Fibroblast of lung (primary cell): ENCODE measurements around the gene ZFPM1. TPM values are rescaled to one million over a fixed set of nuclear protein-coding genes. Genes with fewer than 3 reads are reported as not detected.

Source experiments
- DNase-seq, 2 donors: peaks; one replicate each; pipeline versions ENCODE4 v3.0.0 to v3.0.0-alpha.2; 2010; ENCODE audit warnings: low read depth in 2 of 2
- H2AFZ ChIP-seq: 2 replicates; pipeline ENCODE4 v1.5.1; 2012; ENCODE audit warnings: low read length, control low read depth, inconsistent platforms
- H3K27ac ChIP-seq: 2 replicates; pipeline ENCODE4 v1.5.1; 2011; ENCODE audit warnings: low read length, control low read depth; ENCODE audit not compliant: insufficient read depth
- H3K27me3 ChIP-seq: 2 replicates; pipeline ENCODE4 v1.5.1; 2011; ENCODE audit warnings: mild to moderate bottlenecking, low read length; ENCODE audit not compliant: control insufficient read depth, insufficient read depth
- H3K36me3 ChIP-seq: 2 replicates; pipeline ENCODE4 v1.5.1; 2011; ENCODE audit warnings: low read length; ENCODE audit not compliant: control insufficient read depth, insufficient read depth
- H3K4me1 ChIP-seq: 2 replicates; pipeline ENCODE4 v1.5.1; 2011; ENCODE audit warnings: low read length; ENCODE audit not compliant: control insufficient read depth, insufficient read depth; ENCODE audit errors: extremely low read depth
- H3K4me2 ChIP-seq: 2 replicates; pipeline ENCODE4 v1.5.1; 2011; ENCODE audit warnings: low read length, control low read depth; ENCODE audit not compliant: insufficient read depth; ENCODE audit errors: extremely low read depth
- H3K4me3 ChIP-seq, 4 experiments: fragments of 200-600 bp in 1 of 4; sonication (generic) in 1 of 4; replicated peaks in 1 of 4; 2 replicates each; pipeline ENCODE4 v1.5.1; 2011 to 2016; ENCODE audit warnings: low read length in 4 of 4, low read depth in 3 of 4, mild to moderate bottlenecking in 3 of 4, control low read depth in 2 of 4, inconsistent platforms in 1 of 4, mixed read lengths in 1 of 4; ENCODE audit not compliant: insufficient read depth in 1 of 4; ENCODE audit errors: control extremely low read depth in 1 of 4
- H3K79me2 ChIP-seq: 2 replicates; pipeline ENCODE4 v1.5.1; 2012; ENCODE audit warnings: mild to moderate bottlenecking, low read length, inconsistent platforms; ENCODE audit not compliant: control insufficient read depth, insufficient read depth
- H3K9ac ChIP-seq: 2 replicates; pipeline ENCODE4 v1.5.1; 2011; ENCODE audit warnings: mild to moderate bottlenecking, low read length, control low read depth; ENCODE audit not compliant: insufficient read depth
- H3K9me3 ChIP-seq: 2 replicates; pipeline ENCODE4 v1.5.1; 2012; ENCODE audit warnings: low read depth, low read length; ENCODE audit not compliant: control insufficient read depth, insufficient read depth
- H4K20me1 ChIP-seq: 2 replicates; pipeline ENCODE4 v1.5.1; 2011; ENCODE audit warnings: low read length; ENCODE audit not compliant: control insufficient read depth, insufficient read depth; ENCODE audit errors: extremely low read depth
- EZH2 ChIP-seq: IDR thresholded peaks from 2 replicates; pipeline ENCODE4 v1.5.1; 2012; ENCODE audit warnings: low read length, control low read depth, mild to moderate bottlenecking; ENCODE audit errors: missing control alignments
- polyA plus RNA-seq, 2 donors: library from polyadenylated mRNA; depleted of rRNA in 1 of 2; stranded (reverse) in 1 of 2; unstranded in 1 of 2; fragments of >200 nt; gene quantifications; 2 replicates each; pipeline ENCODE4 v1.2.1, GENCODE V29; 2011 to 2012; ENCODE audit warnings: missing spikeins in 1 of 2
- total RNA-seq: library from RNA; depleted of rRNA; stranded (reverse); fragments of >200 nt; gene quantifications from 2 replicates; pipeline ENCODE4 v1.2.1, GENCODE V29; 2014
- TF ChIP-seq, protein P1 (sequence below), 2 donors: IDR thresholded peaks in 1 of 2; conservative IDR thresholded peaks in 1 of 2; 1 replicate in 1 of 2; 2 replicates in 1 of 2; pipeline ENCODE4 v1.5.1; 2011 to 2012; ENCODE audit warnings: low read length in 2 of 2, control low read depth in 1 of 2, inconsistent platforms in 1 of 2, low read depth in 1 of 2, mild to moderate bottlenecking in 1 of 2

Gene ZFPM1
- total and polyA plus RNA-seq, 2 donors (not counting 1 experiment from before 2014, with no cell fraction given) = 0.27 to 1.7 TPM

DNA sequence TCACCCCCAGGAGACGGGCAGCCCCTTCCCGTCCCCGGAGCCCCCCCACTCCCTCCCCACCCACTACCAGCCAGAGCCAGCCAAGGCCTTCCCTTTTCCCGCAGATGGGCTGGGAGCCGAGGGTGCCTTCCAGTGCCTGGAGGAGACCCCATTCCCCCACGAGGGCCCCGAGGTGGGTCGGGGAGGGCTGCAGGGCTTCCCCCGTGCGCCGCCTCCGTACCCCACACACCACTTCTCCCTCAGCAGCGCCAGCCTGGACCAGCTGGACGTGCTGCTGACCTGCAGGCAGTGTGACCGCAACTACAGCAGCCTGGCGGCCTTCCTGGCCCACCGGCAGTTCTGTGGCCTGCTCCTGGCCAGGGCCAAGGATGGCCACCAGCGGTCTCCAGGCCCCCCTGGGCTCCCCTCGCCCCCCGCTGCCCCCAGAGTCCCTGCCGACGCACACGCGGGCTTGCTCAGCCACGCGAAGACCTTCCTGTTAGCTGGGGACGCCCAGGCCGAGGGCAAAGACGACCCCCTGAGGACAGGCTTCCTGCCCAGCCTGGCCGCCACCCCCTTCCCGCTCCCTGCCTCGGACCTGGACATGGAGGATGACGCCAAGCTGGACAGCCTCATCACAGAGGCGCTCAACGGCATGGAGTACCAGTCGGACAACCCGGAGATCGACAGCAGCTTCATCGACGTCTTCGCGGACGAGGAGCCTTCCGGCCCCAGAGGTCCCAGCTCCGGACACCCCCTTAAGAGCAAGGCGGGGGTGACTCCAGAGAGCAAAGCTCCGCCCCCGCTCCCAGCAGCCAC lies 23.5 kb upstream of the ZFPM1 start:
- no peaks in the 10 kb centered on the region for H4K20me1 ChIP-seq
- H3K4me3 ChIP-seq = no peak overlapping the region
- no peaks in the 10 kb centered on the region for H3K27me3 ChIP-seq
- H3K9ac ChIP-seq = no peak overlapping the region
- H3K36me3 ChIP-seq = no peaks in the 10 kb centered on the region
- H3K4me1 ChIP-seq = no peaks in the 10 kb centered on the region
- H2AFZ ChIP-seq = no peak overlapping the region
- H3K9me3 ChIP-seq = no peaks in the 10 kb centered on the region
- TF ChIP-seq, protein P1, sequence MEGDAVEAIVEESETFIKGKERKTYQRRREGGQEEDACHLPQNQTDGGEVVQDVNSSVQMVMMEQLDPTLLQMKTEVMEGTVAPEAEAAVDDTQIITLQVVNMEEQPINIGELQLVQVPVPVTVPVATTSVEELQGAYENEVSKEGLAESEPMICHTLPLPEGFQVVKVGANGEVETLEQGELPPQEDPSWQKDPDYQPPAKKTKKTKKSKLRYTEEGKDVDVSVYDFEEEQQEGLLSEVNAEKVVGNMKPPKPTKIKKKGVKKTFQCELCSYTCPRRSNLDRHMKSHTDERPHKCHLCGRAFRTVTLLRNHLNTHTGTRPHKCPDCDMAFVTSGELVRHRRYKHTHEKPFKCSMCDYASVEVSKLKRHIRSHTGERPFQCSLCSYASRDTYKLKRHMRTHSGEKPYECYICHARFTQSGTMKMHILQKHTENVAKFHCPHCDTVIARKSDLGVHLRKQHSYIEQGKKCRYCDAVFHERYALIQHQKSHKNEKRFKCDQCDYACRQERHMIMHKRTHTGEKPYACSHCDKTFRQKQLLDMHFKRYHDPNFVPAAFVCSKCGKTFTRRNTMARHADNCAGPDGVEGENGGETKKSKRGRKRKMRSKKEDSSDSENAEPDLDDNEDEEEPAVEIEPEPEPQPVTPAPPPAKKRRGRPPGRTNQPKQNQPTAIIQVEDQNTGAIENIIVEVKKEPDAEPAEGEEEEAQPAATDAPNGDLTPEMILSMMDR (conservative IDR thresholded peaks at IDR 0.05 in 1 of 2, IDR thresholded peaks at IDR 0.05 in 1 of 2; ENCODE audit: low read depth in 1 of 2, low read length in 2 of 2) = no peak
- TF ChIP-seq EZH2 = no peak
- H3K27ac ChIP-seq = no peak overlapping the region
- no peak for DNase-seq
- H3K79me2 ChIP-seq = no peaks in the 10 kb centered on the region
- H3K4me2 ChIP-seq = peak overlapping the region; percentile 58

DNA sequence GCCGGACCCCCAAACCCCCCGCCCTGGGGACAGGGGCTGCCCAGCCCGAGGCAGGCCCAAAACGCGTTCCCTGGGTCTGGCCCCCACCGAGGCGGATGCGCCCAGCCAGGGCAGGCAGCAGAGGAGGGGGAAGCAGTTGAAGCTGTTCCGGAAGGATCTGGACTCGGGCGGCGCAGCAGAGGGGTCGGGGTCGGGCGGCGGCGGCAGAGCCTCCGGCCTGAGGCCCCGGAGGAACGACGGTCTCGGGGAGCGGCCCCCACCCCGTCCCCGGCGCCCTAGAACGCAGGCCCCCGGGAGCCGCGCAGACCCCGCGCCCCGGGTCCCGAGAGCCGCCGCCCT lies 22.9 kb upstream of the ZFPM1 start:
- H3K79me2 ChIP-seq = no peaks in the 10 kb centered on the region
- no peaks in the 10 kb centered on the region for H4K20me1 ChIP-seq
- no peaks in the 10 kb centered on the region for H3K9me3 ChIP-seq
- no peak for DNase-seq
- H3K4me3 ChIP-seq = no peak overlapping the region
- H3K36me3 ChIP-seq = no peaks in the 10 kb centered on the region
- no peak overlapping the region for H3K27ac ChIP-seq
- H3K9ac ChIP-seq = peak overlapping the region; percentile 7
- H3K4me1 ChIP-seq = no peaks in the 10 kb centered on the region
- peak overlapping the region; percentile 58 for H3K4me2 ChIP-seq
- TF ChIP-seq, protein P1 (conservative IDR thresholded peaks at IDR 0.05 in 1 of 2, IDR thresholded peaks at IDR 0.05 in 1 of 2; ENCODE audit: low read depth in 1 of 2, low read length in 2 of 2) = no peak
- no peak for TF ChIP-seq EZH2
- H3K27me3 ChIP-seq = no peaks in the 10 kb centered on the region
- H2AFZ ChIP-seq = no peak overlapping the region

- no peak overlapping the region for H3K4me3 ChIP-seq
- no peak overlapping the region for H2AFZ ChIP-seq
- H3K4me1 ChIP-seq = no peaks in the 10 kb centered on the region
- H4K20me1 ChIP-seq = no peaks in the 10 kb centered on the region
- no peaks in the 10 kb centered on the region for H3K9me3 ChIP-seq
- peak; percentile 18 to 22 for DNase-seq
- no peaks in the 10 kb centered on the region for H3K27me3 ChIP-seq
- H3K27ac ChIP-seq = no peak overlapping the region
- no peak overlapping the region for H3K9ac ChIP-seq
- H3K79me2 ChIP-seq = no peaks in the 10 kb centered on the region
- no peak for TF ChIP-seq EZH2
- TF ChIP-seq, protein P1 (conservative IDR thresholded peaks at IDR 0.05 in 1 of 2, IDR thresholded peaks at IDR 0.05 in 1 of 2; ENCODE audit: low read depth in 1 of 2, low read length in 2 of 2) = no peak
- peak overlapping the region; percentile 58 for H3K4me2 ChIP-seq
- no peaks in the 10 kb centered on the region for H3K36me3 ChIP-seq
Measured at GRCh38 chr16:88430524-88431446, 22.3 kb upstream of the ZFPM1 start.
